Neutrophil (primary cell): ENCODE results near the gene PERCC1.

Experiments
- H3K27ac ChIP-seq: fragments of 200-600 bp; sonication (generic); 2 replicates; pipeline ENCODE4 v1.5.1; 2016; ENCODE audit warnings: mild to moderate bottlenecking, moderate library complexity
- H3K27me3 ChIP-seq: fragments of 200-600 bp; sonication (generic); 2 replicates; pipeline ENCODE4 v1.6.0; 2016; ENCODE audit warnings: mild to moderate bottlenecking
- H3K36me3 ChIP-seq: fragments of 200-600 bp; sonication (generic); 2 replicates; pipeline ENCODE4 v1.5.1; 2017
- H3K4me1 ChIP-seq, 2 experiments: fragments of 200-600 bp in 1 of 2; sonication (generic) in 1 of 2; 1 replicate in 1 of 2; 2 replicates in 1 of 2; pipeline versions ENCODE4 v1.5.1 to v1.6.1; 2013 to 2016; ENCODE audit warnings: low read depth in 1 of 2, low read length in 1 of 2, mild to moderate bottlenecking in 1 of 2, moderate library complexity in 1 of 2; ENCODE audit not compliant: control insufficient read depth in 1 of 2, insufficient read depth in 1 of 2
- H3K4me3 ChIP-seq, 2 experiments: fragments of 200-600 bp in 1 of 2; sonication (generic) in 1 of 2; 1 replicate in 1 of 2; 2 replicates in 1 of 2; pipeline ENCODE4 v1.5.1; 2013 to 2016; ENCODE audit warnings: low read depth in 1 of 2, low read length in 1 of 2, mild to moderate bottlenecking in 1 of 2, moderate library complexity in 1 of 2
- H3K9me3 ChIP-seq: fragments of 200-600 bp; sonication (generic); 2 replicates; pipeline ENCODE4 v1.5.1; 2016
- CTCF ChIP-seq: fragments of 200-600 bp; sonication (generic); IDR thresholded peaks from 2 replicates; pipeline ENCODE4 v1.5.1; 2016; ENCODE audit warnings: antibody characterized with exemption

PERCC1 gene

DNA sequence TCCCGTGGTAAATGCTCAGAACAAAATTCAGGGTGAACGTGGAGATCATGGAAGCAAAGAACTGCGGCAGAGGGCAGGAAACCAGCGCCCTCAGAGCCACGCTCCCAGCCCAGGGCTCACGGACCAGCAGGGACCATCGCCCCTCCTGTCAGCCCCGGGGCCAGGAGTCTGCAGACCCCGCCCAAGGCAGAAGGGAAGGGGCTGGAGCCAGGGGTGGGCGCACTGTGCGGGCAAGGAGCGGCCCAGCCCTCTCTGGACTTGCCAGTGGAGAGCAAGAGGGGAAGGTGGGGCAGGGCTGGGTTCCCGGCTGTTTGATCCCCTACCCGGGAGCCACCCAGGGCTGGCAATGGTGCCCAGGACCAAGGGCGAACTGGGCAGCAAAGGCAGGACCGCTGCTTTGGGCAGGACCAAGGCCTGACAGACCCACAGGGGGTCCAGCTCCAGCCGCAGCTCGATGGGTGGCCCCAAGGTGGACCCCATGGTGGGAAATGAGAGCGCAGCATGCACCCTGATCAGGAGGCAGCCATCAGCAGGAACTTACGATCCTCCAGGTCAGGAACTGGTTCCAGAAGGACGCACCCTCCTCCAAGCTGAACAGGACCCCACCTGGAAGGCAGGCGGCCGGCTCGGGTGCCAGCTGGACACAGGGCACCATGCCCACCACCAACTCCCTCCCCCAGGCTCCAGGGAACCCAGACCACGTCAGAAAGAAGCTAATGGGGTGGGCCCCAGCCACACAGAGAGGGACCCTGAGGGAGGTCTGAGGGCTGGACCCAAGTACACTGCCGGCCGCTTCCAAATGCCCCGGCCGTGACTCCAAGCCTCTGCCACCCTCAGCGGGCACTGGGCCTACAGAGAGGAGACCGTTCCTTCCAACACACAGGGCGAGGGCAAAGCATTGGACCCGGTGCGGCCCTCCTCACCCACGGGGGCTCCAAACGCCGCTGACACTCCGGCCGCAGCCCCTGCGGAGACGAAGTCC is 24.6 kb downstream of the PERCC1 start:
- no peak for TF ChIP-seq CTCF
- H3K9me3 ChIP-seq, result no peaks in the 10 kb centered on the region
- no peaks in the 10 kb centered on the region for H3K4me1 ChIP-seq
- no peak overlapping the region for H3K27ac ChIP-seq
- H3K27me3 ChIP-seq, result no peaks in the 10 kb centered on the region
- no peak overlapping the region for H3K4me3 ChIP-seq
- H3K36me3 ChIP-seq, result peaks cover 93% of the 10 kb centered on the region

- Histone ChIP-seq H3K27me3 (no peaks in the 10 kb centered on the region), H3K4me1 (no peaks in the 10 kb centered on the region), H3K36me3 (peaks cover 91% of the 10 kb centered on the region), H3K9me3 (no peaks in the 10 kb centered on the region), H3K4me3 (no peak overlapping the region), H3K27ac (no peak overlapping the region)
- no peak for TF ChIP-seq CTCF
Measured at GRCh38 chr16:1456951-1457350, 26.1 kb downstream of the PERCC1 start.

GRCh38 chr16:1457489-1458245 is 26.8 kb downstream of the PERCC1 start:
- peaks cover 84% of the 10 kb centered on the region for H3K36me3 ChIP-seq
- H3K27ac ChIP-seq, result no peak overlapping the region
- H3K4me3 ChIP-seq, result no peak overlapping the region

GRCh38 chr16:1458336-1458976 is 27.6 kb downstream of the PERCC1 start:
- no peaks in the 10 kb centered on the region for H3K4me1 ChIP-seq
- no peaks in the 10 kb centered on the region for H3K27me3 ChIP-seq
- no peak overlapping the region for H3K4me3 ChIP-seq
- peaks cover 76% of the 10 kb centered on the region for H3K36me3 ChIP-seq
- no peaks in the 10 kb centered on the region for H3K9me3 ChIP-seq
- H3K27ac ChIP-seq, result no peak overlapping the region
- no peak for TF ChIP-seq CTCF

More at GRCh38 chr16:1457489-1458245, 26.8 kb downstream of the PERCC1 start:
- Histone ChIP-seq H3K4me1 (no peaks in the 10 kb centered on the region), H3K27me3 (no peaks in the 10 kb centered on the region), H3K9me3 (no peaks in the 10 kb centered on the region)
- no peak for TF ChIP-seq CTCF

- TF ChIP-seq CTCF, result no peak
- H3K4me3 ChIP-seq, result no peak overlapping the region
- H3K27me3 ChIP-seq, result no peaks in the 10 kb centered on the region
- H3K27ac ChIP-seq, result no peak overlapping the region
- H3K4me1 ChIP-seq, result no peaks in the 10 kb centered on the region
- H3K36me3 ChIP-seq, result peaks cover 71% of the 10 kb centered on the region
- H3K9me3 ChIP-seq, result no peaks in the 10 kb centered on the region
Measured at GRCh38 chr16:1458977-1459341, 28.1 kb downstream of the PERCC1 start.
